Coronary artery (tissue), 2 donors: Measurements from ENCODE around the gene OR8G1.

Experiments used
- DNase-seq: peaks from one replicate; pipeline ENCODE4 v3.0.0-alpha.2; 2017; ENCODE audit warnings: low spot score
- H3K27ac ChIP-seq, 2 donors: fragments of 200-600 bp; sonication (generic); one replicate each; pipeline ENCODE4 v1.5.1; 2016 to 2019
- H3K4me3 ChIP-seq: fragments of 200-600 bp; sonication (generic); 2 replicates; pipeline ENCODE4 v1.5.1; 2016; ENCODE audit warnings: mild to moderate bottlenecking, moderate library complexity
- CTCF ChIP-seq: fragments of 200-600 bp; sonication (generic); IDR thresholded peaks from one replicate; pipeline ENCODE4 v1.5.1; 2019; ENCODE audit warnings: antibody characterized with exemption

The OR8G1 gene

GRCh38 chr11:124199702-124200101, 41.2 kb upstream of the OR8G1 start:
- no peak for TF ChIP-seq CTCF

GRCh38 chr11:124200671-124201070, 40.2 kb upstream of the OR8G1 start:
- TF ChIP-seq CTCF, result no peak

More at GRCh38 chr11:124199702-124200101, 41.2 kb upstream of the OR8G1 start:
- no peak overlapping the region for H3K4me3 ChIP-seq
- H3K27ac ChIP-seq, result no peak overlapping the region
- DNase-seq, result no peak

DNA sequence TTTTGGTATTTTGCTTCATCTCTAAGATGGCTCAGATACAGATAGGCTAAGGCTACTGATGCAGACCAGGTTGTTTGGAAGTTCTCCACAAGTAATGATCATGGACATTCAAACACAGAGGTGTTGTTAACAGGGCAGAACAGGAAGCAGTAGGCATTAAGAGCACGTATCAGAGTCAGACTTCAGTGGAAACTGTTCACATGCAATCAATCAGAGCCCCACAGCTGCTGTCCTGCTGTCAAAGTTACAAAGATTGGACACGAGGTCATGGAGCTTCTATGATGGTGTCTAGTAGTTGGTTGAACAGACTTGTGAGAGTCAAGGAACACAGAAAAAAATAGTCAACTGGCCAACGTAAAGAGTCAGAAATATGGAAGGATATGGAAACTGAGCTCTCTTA, 37.9 kb upstream of the OR8G1 start:
- no peak for TF ChIP-seq CTCF
- no peak for DNase-seq
- no peak overlapping the region for H3K4me3 ChIP-seq
- H3K27ac ChIP-seq, result no peak overlapping the region

More at GRCh38 chr11:124200671-124201070, 40.2 kb upstream of the OR8G1 start:
- H3K4me3 ChIP-seq, result no peak overlapping the region
- H3K27ac ChIP-seq, result no peak overlapping the region
- no peak for DNase-seq

- Histone ChIP-seq H3K4me3 (no peak overlapping the region), H3K27ac (no peak overlapping the region)
- TF ChIP-seq CTCF, result no peak
- DNase-seq, result no peak
Measured at GRCh38 chr11:124204008-124204407, 36.9 kb upstream of the OR8G1 start.

- no peak for DNase-seq
- no peak for TF ChIP-seq CTCF
- H3K27ac ChIP-seq, result no peak overlapping the region
- H3K4me3 ChIP-seq, result no peak overlapping the region
Measured at GRCh38 chr11:124207102-124207792, 33.6 kb upstream of the OR8G1 start.

DNA sequence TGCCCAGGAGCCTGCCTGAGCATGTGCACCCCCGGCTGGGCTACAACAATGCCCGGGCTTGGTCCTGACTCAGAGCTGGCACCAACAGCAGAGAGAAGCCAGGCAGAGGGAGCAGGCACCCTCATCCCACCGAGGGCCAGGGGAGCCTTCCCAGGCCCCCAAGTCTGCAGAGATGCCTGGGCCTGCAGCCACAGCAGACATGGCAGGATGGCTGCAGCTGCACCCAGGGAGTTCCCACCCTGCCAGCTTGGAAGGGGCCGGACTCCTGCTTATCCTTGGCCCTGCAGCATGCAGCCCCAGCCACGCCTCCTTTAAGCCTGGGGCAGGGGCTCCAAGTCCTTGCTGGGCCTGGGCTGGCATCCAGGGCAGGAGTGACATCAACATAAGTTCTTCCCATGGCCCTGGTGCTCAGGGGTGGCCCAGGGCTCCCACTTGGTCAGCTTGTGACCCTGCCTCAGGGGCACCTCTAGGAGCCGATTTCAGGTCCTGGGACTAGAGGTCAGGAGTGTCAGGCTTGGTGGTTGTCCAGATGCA, 31.0 kb upstream of the OR8G1 start:
- no peak for DNase-seq
- TF ChIP-seq CTCF, result no peak
- Histone ChIP-seq H3K27ac (no peak overlapping the region), H3K4me3 (no peak overlapping the region)

DNA sequence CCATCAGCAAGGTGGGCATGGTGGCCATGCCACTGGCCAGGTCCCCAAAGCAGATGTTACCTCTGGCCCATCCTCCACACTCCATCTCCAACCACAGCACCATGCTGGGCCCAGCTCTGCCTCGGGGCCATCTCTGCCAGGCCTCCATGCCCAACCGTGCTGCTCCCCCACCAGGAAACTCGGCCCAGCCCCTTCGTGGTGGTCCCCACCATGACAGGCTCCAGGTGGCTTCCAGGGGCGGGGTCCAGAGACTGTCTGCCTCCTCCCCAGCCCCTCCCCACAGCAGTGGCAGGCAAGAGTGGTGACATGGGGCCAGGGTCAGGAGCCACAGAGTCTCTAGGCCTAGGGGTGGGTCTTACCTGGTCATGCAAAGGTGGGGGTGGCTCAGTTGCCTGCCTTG, 30.5 kb upstream of the OR8G1 start:
- no peak for TF ChIP-seq CTCF

More for the DNA sequence above, 30.5 kb upstream of the OR8G1 start:
- no peak overlapping the region for H3K4me3 ChIP-seq
- H3K27ac ChIP-seq, result no peak overlapping the region
- DNase-seq, result no peak
